Measurements from ENCODE around the gene SHANK2. TPM values are rescaled to one million over a fixed set of nuclear protein-coding genes. Genes with fewer than 3 reads are reported as not detected.
"Not testable (repeated sequence)": the region's sequence is repeated elsewhere in the genome, so short reads cannot be mapped to it uniquely, and the experiment has no call there.

Gene SHANK2
- total RNA-seq, 1 donor from 2014 or later, result not detected

- intact Hi-C loops (cut with micrococcal nuclease), result no loop called here
Measured at GRCh38 chr11:71245601-71246391, 6.6 kb downstream of the SHANK2 start.

DNA sequence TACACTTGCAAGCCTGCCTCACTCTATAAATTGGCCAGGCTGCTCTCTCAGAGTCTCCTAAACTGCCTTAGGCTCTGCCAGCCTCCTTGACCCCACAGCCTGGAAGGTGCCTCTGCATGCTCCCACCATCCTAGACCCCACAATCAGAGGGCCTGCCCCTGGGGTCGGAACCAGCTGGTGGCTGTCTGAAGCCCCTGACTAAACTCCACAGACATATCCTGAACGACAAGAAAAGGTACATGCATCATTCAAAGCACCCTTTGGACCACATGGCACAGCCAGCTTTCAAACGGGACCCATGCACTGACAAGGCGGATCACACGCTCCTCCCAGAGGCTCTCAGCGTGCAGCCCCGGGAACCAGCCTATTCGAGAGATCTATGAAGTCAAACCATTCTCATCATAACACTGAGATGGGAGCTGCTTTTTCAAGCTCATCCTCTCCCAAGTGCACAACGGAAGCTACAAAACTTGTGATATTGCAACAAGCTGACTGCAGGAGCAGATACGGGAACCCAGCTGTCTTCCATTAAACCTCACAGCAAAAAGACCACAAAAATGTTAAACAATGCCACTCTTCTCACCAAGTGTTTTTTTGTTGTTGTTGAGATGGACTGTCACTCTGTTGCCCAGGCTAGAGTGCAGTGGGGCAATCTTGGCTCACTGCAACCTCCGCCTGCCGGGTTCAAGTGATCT lies 8.1 kb downstream of the SHANK2 start:
- intact Hi-C loops (cut with micrococcal nuclease), result no loop called here

- intact Hi-C loops (cut with micrococcal nuclease), result no loop called here
Measured at GRCh38 chr11:71242391-71242790, 10.0 kb downstream of the SHANK2 start.

DNA sequence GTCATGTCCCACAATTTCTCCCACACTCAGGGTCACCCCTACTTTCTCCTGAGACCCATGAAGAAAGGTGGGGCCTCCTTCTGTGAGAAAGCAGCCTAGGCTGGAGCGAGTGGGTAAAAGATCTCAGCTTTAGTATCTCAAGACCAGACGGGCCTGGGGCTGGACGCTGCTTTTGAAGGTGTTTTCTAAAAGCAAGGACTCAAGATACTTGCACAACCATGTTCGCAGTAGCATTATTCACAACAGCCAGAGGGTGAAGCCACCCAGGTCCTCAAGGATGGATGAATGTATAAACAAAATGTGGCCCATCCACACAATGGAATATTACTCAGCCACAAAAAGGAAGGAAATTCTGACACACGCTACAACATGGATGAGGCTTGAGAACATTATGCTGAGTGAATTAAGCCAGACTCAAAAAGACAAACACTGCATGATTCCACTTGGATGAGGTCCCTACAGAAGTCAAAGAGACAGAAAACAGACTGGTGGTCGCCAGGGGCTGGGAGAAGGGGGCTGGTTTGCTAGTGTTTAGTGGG lies 10.6 kb downstream of the SHANK2 start:
- intact Hi-C loops (cut with micrococcal nuclease), result no loop called here

- intact Hi-C loops (cut with micrococcal nuclease), result no loop called here
Measured at GRCh38 chr11:71240865-71241691, 11.3 kb downstream of the SHANK2 start.

DNA sequence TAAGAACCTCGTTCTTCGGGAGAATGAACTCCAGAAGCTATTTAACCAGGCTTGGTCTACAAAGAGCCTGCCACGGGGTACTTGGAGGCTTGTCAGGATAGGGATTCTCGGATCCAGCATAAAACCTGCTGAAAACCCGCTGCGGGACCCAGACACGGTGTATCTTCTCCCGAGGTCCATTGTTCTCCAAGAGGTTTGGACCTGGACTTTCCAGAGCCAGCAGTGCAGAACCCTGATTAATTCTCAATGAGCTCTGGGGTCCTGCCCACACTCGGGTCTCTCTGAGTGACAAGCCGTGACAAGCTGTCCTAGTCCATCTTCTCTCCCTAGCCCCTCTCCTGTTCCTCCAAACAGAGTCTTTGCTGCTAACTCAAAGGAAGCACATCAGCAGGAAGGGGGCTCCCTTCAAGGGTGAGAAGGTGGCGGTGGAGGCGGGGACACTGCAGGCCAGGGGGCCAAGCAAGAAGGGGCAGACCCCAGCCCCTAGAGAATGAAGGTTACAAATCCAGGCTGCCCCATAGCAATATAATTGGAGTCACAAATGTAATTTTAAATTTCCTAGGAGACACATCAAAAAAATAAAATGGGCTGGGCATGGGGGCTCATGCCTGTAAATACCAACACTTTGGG lies 12.2 kb downstream of the SHANK2 start:
- intact Hi-C loops (cut with micrococcal nuclease), result no loop called here

DNA sequence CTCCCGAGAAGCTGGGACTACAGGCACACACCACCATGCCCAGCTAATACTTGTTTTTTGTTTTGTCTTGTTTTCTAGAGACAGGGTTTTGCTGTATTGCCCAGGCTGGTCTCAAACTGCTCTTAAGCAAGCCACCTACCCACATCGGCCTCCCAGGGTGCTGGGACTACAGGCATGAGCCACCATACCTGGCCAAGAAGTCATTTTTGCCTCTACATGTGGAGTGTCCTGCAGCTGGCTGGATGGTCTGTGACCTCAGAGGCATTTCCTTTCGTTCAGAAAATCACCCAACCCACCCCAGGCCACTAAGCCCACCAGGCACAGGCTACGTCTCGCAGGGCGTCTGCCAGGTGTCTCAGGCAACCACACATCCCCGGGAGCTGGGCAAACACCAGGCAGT lies 12.8 kb downstream of the SHANK2 start:
- intact Hi-C loops (cut with micrococcal nuclease), result no loop called here

GRCh38 chr11:71238941-71239340 lies 13.4 kb downstream of the SHANK2 start:
- intact Hi-C loops (cut with micrococcal nuclease), result no loop called here

GRCh38 chr11:71238285-71238875 lies 14.0 kb downstream of the SHANK2 start:
- intact Hi-C loops (cut with micrococcal nuclease), result no loop called here

GRCh38 chr11:71237853-71238252 lies 14.5 kb downstream of the SHANK2 start:
- intact Hi-C loops (cut with micrococcal nuclease), result no loop called here

DNA sequence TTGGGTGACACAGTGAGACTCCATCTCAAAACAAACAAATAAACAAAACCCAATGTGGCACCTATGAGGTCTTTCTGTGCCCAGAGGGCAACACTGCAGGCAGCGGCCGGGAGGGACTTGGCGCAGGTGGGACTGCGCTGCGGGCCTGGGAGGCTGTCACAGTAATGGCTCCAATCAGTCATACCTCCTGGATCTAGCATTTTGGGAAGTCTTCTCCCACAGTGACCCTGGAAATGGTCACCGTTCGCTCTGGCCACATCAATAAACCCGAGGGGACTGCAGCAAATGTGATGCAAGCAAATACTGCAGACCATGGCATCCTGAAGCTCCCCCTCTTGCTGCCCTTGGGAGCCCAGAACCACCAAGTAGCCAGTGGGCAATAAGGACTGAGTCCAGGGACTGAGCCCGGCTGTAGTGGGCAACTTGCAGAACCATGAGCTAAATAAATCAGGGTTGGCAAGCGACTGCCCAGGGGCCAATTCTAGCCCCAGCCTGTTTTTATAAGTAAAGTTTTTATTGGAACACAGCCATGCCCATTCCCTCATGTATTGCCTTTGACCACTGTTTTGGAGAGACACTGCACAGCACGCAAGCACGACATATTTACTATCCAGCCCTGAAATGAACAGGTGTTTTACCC lies 15.4 kb downstream of the SHANK2 start:
- intact Hi-C loops (cut with micrococcal nuclease), result no loop called here

DNA sequence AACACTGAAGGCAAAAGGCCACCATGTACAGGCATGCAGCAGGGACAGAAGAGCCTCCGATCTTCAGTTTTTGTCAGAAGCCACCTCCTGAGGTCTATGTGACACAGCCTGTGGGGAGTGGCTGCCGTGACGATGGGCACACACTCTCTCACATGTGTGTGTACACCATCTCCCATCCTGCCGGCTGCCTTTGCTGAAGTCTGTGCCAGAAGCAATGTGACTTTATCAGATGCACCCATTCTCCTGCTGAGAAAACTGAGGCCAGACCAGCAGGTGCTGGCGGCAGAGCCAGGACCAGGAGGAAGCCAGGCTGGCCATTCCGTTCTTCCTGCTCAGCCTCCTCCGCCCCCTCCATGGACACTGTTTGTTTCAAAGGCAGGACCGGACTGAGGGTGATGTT lies 16.7 kb downstream of the SHANK2 start:
- intact Hi-C loops (cut with micrococcal nuclease), result no loop called here

- intact Hi-C loops (cut with micrococcal nuclease), result not testable (repeated sequence)
Measured at GRCh38 chr11:71233896-71234852, 18.2 kb downstream of the SHANK2 start.

DNA sequence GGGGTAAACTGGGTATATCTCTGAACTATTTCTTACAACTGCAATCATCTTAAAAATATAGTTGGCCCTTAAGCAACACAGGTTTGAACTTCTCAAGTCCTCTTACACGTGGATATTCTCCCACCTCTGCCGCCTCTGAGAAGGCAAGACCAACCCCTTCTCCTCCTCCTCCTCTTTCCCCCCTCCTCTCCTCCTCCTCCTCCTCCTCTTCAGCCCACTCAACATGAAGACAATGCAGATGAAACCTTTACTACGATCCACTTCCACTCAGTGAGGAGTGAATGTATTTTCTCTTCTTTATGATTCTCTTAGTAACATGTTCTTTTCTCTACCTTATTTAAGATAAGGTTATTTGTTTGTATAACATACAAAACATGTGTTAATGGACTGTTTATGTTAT lies 20.0 kb downstream of the SHANK2 start:
- intact Hi-C loops (cut with micrococcal nuclease), result no loop called here

- intact Hi-C loops (cut with micrococcal nuclease), result no loop called here
Measured at GRCh38 chr11:71228961-71229360, 23.4 kb downstream of the SHANK2 start.

- intact Hi-C loops (cut with micrococcal nuclease), result no loop called here
Measured at GRCh38 chr11:71227058-71227659, 25.2 kb downstream of the SHANK2 start.

- intact Hi-C loops (cut with micrococcal nuclease), result no loop called here
Measured at GRCh38 chr11:71223671-71224660, 28.4 kb downstream of the SHANK2 start.

DNA sequence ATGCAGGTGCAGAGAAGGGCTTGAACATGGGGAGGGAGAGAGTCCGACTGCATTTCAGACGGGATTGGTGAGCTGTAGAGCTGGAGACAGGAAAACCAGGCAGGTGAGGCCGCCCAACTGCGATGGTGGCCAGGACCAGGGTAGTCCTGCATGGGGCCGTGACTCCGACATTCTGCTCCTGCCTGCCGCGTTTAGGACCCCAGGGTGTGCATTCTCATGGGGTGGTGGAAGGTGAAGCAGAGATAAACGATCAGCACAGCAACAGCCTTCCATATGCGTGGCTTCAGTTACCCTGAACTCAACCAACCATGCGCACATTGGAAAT lies 29.3 kb downstream of the SHANK2 start:
- intact Hi-C loops (cut with micrococcal nuclease), result no loop called here

All from T-helper 2 cell treated with Interferon-gamma antibody and Interleukin-4, amounts not matched to agents 100 ng/mL and 5 ng/mL, for 36 hours (primary cell).